Osteoblast (primary cell): ENCODE data around the gene TRANK1. TPM values are rescaled to one million over a fixed set of nuclear protein-coding genes. Genes with fewer than 3 reads are reported as not detected.

Experiments used
- DNase-seq: peaks from one replicate; pipeline ENCODE4 v3.0.0; 2011; ENCODE audit warnings: low spot score, mixed read lengths; ENCODE audit not compliant: insufficient read length; ENCODE audit errors: missing footprints
- H2AFZ ChIP-seq: 2 replicates; pipeline ENCODE4 v1.6.0; 2011; ENCODE audit warnings: mild to moderate bottlenecking, low read length
- H3K27ac ChIP-seq: 2 replicates; pipeline ENCODE4 v1.5.1; 2011; ENCODE audit warnings: mild to moderate bottlenecking, low read depth, low read length, moderate library complexity
- H3K27me3 ChIP-seq: 2 replicates; pipeline ENCODE4 v1.6.0; 2012; ENCODE audit warnings: mild to moderate bottlenecking, control low read depth, inconsistent platforms, low read length, moderate library complexity; ENCODE audit not compliant: insufficient read depth
- H3K36me3 ChIP-seq: 2 replicates; pipeline ENCODE4 v1.5.1; 2011; ENCODE audit warnings: mild to moderate bottlenecking, low read length, control low read depth, moderate library complexity; ENCODE audit not compliant: insufficient read depth
- H3K4me1 ChIP-seq: 2 replicates; pipeline ENCODE4 v1.5.1; 2011; ENCODE audit warnings: mild to moderate bottlenecking, low read length, control low read depth, moderate library complexity; ENCODE audit not compliant: insufficient read depth
- H3K4me2 ChIP-seq: 2 replicates; pipeline ENCODE4 v1.6.0; 2011; ENCODE audit warnings: mild to moderate bottlenecking, low read length; ENCODE audit not compliant: insufficient read depth
- H3K4me3 ChIP-seq: fragments of 200-600 bp; sonication (generic); 3 replicates; pipeline ENCODE4 v1.5.1; 2012; ENCODE audit warnings: mild to moderate bottlenecking, low read length, inconsistent platforms; ENCODE audit not compliant: insufficient read depth
- H3K79me2 ChIP-seq: 2 replicates; pipeline ENCODE4 v1.6.0; 2012; ENCODE audit warnings: mild to moderate bottlenecking, low read length, control low read depth, inconsistent platforms; ENCODE audit not compliant: insufficient read depth
- H3K9me3 ChIP-seq: 2 replicates; pipeline ENCODE4 v1.5.1; 2011; ENCODE audit warnings: low read depth, low read length, control low read depth
- H4K20me1 ChIP-seq: 2 replicates; pipeline ENCODE4 v1.6.0; 2012; ENCODE audit warnings: mild to moderate bottlenecking, low read length, control low read depth; ENCODE audit not compliant: insufficient read depth
- total RNA-seq: library from RNA; depleted of rRNA; stranded (reverse); fragments of >200 nt; gene quantifications from 2 replicates; pipeline ENCODE4 v1.2.3, GENCODE V29; 2012
- TF ChIP-seq, protein P1 (sequence below): IDR thresholded peaks from 2 replicates; pipeline ENCODE4 v1.5.1; 2011; ENCODE audit warnings: mild to moderate bottlenecking, low read depth, low read length, moderate library complexity; ENCODE audit errors: extremely low read depth

TRANK1 gene
- total RNA-seq, 1 donor, result 30.8 TPM

DNA sequence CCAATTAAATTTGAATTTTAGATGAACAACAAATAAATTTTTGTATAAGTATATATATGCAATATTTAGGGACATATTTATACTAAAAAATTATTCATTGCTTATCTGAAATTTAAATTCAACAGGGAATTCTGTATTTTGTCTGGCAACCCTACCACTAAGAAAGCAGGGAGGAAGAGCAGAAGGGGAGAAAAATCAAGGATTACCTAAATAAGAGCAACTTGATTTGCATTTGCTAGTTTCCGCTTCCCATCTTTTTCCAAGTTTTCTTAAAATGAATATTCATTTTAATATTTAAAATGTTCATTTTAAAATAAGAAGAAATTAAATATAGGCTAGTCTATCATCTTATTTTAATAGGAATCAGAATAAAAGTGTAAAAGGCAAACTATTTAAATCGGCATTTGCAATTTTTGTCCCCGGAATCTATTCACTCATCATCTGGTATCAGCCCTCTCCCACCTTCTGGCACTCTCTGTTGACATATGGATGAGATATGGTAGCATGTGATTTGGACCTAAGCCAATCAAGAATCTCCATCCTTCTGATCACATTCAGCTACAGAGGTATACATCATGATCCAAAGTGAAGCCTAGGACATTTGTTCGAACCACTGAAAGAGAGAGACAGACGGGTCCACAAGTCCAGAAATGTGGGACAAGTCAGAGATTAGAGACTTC, 82.6 kb downstream of the TRANK1 start:
- Histone ChIP-seq H3K4me1 (no peaks in the 10 kb centered on the region), H3K27ac (no peak overlapping the region), H3K36me3 (peaks cover 15% of the 10 kb centered on the region), H3K27me3 (no peaks in the 10 kb centered on the region), H2AFZ (no peak overlapping the region), H3K4me2 (no peak overlapping the region), H4K20me1 (no peaks in the 10 kb centered on the region), H3K9me3 (no peaks in the 10 kb centered on the region), H3K79me2 (no peaks in the 10 kb centered on the region), H3K4me3 (no peak overlapping the region)
- no peak for DNase-seq
- TF ChIP-seq, protein P1, sequence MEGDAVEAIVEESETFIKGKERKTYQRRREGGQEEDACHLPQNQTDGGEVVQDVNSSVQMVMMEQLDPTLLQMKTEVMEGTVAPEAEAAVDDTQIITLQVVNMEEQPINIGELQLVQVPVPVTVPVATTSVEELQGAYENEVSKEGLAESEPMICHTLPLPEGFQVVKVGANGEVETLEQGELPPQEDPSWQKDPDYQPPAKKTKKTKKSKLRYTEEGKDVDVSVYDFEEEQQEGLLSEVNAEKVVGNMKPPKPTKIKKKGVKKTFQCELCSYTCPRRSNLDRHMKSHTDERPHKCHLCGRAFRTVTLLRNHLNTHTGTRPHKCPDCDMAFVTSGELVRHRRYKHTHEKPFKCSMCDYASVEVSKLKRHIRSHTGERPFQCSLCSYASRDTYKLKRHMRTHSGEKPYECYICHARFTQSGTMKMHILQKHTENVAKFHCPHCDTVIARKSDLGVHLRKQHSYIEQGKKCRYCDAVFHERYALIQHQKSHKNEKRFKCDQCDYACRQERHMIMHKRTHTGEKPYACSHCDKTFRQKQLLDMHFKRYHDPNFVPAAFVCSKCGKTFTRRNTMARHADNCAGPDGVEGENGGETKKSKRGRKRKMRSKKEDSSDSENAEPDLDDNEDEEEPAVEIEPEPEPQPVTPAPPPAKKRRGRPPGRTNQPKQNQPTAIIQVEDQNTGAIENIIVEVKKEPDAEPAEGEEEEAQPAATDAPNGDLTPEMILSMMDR, result no peak

DNA sequence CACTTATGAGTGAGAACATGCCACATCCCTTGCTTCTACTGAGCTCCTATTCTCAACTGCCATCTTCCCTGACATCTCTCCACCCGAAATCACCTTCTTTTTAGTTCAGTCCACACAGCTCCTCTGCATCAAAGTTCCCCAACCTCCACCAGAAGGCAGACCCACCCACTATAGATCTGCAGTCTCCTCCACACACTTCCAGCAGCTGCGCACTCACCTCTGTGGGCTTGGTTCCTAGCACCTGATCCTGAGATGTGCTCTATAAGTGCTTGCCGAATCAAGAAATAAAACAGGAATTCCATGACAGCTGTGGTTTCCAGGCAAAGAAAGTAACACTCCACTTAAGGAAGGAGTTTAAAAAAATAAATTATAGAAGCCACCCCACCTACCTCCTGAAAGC, 85.4 kb downstream of the TRANK1 start:
- Histone ChIP-seq H3K4me2 (no peak overlapping the region), H3K27ac (no peak overlapping the region), H3K4me3 (no peak overlapping the region)

DNA sequence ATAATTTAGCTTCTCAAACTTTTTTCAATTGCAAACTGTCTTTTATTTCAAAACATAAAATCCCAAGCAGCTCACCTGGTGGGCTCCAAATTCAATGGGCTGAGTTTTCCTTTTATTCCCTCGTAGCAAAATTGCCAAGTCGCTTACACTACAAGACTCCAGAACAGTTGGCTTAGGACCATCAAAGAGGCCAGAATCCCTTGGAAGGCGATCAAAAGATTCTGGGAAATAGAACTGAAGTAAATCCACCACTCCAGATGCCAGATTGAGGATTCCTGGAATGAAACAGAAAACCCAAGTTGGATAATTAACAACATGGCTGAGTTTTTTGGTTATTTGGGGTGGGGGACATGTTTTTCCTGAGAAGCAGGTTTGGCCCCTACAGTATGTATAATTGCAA, 92.8 kb downstream of the TRANK1 start:
- Histone ChIP-seq H3K27me3 (no peaks in the 10 kb centered on the region), H2AFZ (no peak overlapping the region), H3K4me1 (no peaks in the 10 kb centered on the region), H4K20me1 (no peaks in the 10 kb centered on the region), H3K4me3 (no peak overlapping the region), H3K36me3 (peaks cover 19% of the 10 kb centered on the region), H3K79me2 (no peaks in the 10 kb centered on the region), H3K27ac (no peak overlapping the region), H3K4me2 (no peak overlapping the region), H3K9me3 (no peaks in the 10 kb centered on the region)
- DNase-seq, result no peak
- TF ChIP-seq, protein P1, result no peak

More for the DNA sequence above, 85.4 kb downstream of the TRANK1 start:
- no peak for DNase-seq
- H3K4me1 ChIP-seq, result no peaks in the 10 kb centered on the region
- no peaks in the 10 kb centered on the region for H3K79me2 ChIP-seq
- TF ChIP-seq, protein P1, result no peak
- H4K20me1 ChIP-seq, result no peaks in the 10 kb centered on the region
- H3K27me3 ChIP-seq, result no peaks in the 10 kb centered on the region
- no peaks in the 10 kb centered on the region for H3K9me3 ChIP-seq
- peaks cover 24% of the 10 kb centered on the region for H3K36me3 ChIP-seq
- H2AFZ ChIP-seq, result no peak overlapping the region

DNA sequence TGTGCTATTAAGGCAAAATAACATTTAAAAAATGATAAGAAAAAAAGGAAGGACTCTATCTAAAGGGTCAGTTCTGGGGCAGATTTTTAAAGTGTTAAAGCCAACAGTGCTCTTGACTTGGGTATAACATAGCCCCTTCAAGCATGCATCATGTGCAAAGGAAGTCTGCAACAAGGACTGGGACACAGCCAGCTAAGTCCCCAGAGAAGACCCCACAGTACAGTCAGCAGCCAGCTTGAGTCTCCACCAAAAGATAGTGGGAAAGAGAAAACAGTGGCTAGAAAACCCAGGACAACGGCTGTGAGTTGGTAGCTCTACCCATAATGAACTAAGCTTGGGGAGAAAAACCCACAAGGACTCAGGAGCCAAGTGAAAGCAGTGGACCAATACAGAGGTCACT, 94.1 kb downstream of the TRANK1 start:
- H2AFZ ChIP-seq, result no peak overlapping the region
- TF ChIP-seq, protein P1, result no peak
- H3K4me1 ChIP-seq, result no peaks in the 10 kb centered on the region
- H3K36me3 ChIP-seq, result peaks cover 12% of the 10 kb centered on the region
- no peak overlapping the region for H3K4me2 ChIP-seq
- no peak overlapping the region for H3K27ac ChIP-seq
- H4K20me1 ChIP-seq, result no peaks in the 10 kb centered on the region
- no peak overlapping the region for H3K4me3 ChIP-seq
- H3K79me2 ChIP-seq, result no peaks in the 10 kb centered on the region
- no peaks in the 10 kb centered on the region for H3K27me3 ChIP-seq
- H3K9me3 ChIP-seq, result no peaks in the 10 kb centered on the region
- DNase-seq, result no peak
